ENCODE data around the gene SPSB2.

- TF ChIP-seq CTCF (IDR thresholded peaks at IDR 0.05) (no peak), EZH2 (IDR thresholded peaks at IDR 0.05; ENCODE audit: borderline replicate concordance, insufficient read depth, low read depth, low read length, poor library complexity, severe bottlenecking) (no peak)
Observed at GRCh38 chr12:6849976-6850560, 23.0 kb downstream of the SPSB2 start.

Data from B cell (primary cell).